Measurements from ENCODE around the gene FNBP1L.

FNBP1L gene

DNA sequence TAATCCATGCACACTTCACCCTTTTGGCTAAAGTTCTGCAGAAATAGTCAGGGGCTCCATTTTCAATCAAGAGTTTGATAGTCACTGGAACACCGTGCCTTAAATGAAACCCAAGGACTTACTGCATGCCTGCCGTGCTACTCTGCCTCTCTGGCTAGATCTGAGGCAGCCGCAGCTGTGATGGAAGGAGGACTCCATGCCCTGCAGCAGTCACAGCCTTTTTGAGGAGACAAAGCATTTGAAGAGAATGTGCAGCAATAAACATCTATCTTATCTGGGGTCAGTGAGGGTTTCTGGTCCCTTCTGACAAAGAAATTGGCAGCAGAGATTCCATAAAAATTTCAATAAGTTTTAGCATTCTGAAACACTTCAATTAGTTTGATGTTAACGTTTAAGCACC is 155.7 kb downstream of the FNBP1L start:
- no peak for DNase-seq (ENCODE audit: low read depth in 2 of 2)
- TF ChIP-seq, protein P1, sequence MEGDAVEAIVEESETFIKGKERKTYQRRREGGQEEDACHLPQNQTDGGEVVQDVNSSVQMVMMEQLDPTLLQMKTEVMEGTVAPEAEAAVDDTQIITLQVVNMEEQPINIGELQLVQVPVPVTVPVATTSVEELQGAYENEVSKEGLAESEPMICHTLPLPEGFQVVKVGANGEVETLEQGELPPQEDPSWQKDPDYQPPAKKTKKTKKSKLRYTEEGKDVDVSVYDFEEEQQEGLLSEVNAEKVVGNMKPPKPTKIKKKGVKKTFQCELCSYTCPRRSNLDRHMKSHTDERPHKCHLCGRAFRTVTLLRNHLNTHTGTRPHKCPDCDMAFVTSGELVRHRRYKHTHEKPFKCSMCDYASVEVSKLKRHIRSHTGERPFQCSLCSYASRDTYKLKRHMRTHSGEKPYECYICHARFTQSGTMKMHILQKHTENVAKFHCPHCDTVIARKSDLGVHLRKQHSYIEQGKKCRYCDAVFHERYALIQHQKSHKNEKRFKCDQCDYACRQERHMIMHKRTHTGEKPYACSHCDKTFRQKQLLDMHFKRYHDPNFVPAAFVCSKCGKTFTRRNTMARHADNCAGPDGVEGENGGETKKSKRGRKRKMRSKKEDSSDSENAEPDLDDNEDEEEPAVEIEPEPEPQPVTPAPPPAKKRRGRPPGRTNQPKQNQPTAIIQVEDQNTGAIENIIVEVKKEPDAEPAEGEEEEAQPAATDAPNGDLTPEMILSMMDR (IDR thresholded peaks at IDR 0.05; ENCODE audit: low read depth, low read length): no peak
- H3K4me3 ChIP-seq (replicated peaks in 1 of 2; ENCODE audit: low read depth in 2 of 2, low read length in 2 of 2): no peak overlapping the region
